ENCODE measurements around the gene SF3A2.
A peak's percentile ranks its signal among the peaks of the same experiment; 100 is the strongest.
"Not testable (repeated sequence)": the region's sequence is repeated elsewhere in the genome, so short reads cannot be mapped to it uniquely, and the experiment has no call there.

The SF3A2 gene

GRCh38 chr19:2199215-2199614, 37.4 kb upstream of the SF3A2 start:
- no peak overlapping the region for H3K4me3 ChIP-seq (ENCODE audit: low read depth, low read length)
- TF ChIP-seq CTCF (IDR thresholded peaks at IDR 0.05; ENCODE audit: low read depth, low read length) = peak; percentile 38
- no peak for DNase-seq (ENCODE audit: low read depth, low spot score)
- in situ Hi-C loops (cut with HindIII; ENCODE audit: low sequenced_read_pairs) = no loop called here

GRCh38 chr19:2199861-2200623, 36.6 kb upstream of the SF3A2 start:
- in situ Hi-C loops (cut with HindIII; ENCODE audit: low sequenced_read_pairs) = no loop called here
- no peak for DNase-seq (ENCODE audit: low read depth, low spot score)
- no peak overlapping the region for H3K4me3 ChIP-seq (ENCODE audit: low read depth, low read length)
- no peak for TF ChIP-seq CTCF (IDR thresholded peaks at IDR 0.05; ENCODE audit: low read depth, low read length)

GRCh38 chr19:2200624-2201294, 35.9 kb upstream of the SF3A2 start:
- DNase-seq (ENCODE audit: low read depth, low spot score); H3K4me3 ChIP-seq (ENCODE audit: low read depth, low read length); in situ Hi-C loops (cut with HindIII; ENCODE audit: low sequenced_read_pairs): not testable (repeated sequence)

GRCh38 chr19:2201473-2202148, 35.0 kb upstream of the SF3A2 start:
- in situ Hi-C loops (cut with HindIII; ENCODE audit: low sequenced_read_pairs) = no loop called here
- no peak overlapping the region for H3K4me3 ChIP-seq (ENCODE audit: low read depth, low read length)
- TF ChIP-seq CTCF (IDR thresholded peaks at IDR 0.05; ENCODE audit: low read depth, low read length) = no peak
- DNase-seq (ENCODE audit: low read depth, low spot score) = no peak

GRCh38 chr19:2202366-2202765, 34.3 kb upstream of the SF3A2 start:
- H3K4me3 ChIP-seq (ENCODE audit: low read depth, low read length) = no peak overlapping the region
- no peak for TF ChIP-seq CTCF (IDR thresholded peaks at IDR 0.05; ENCODE audit: low read depth, low read length)
- in situ Hi-C loops (cut with HindIII; ENCODE audit: low sequenced_read_pairs) = no loop called here

GRCh38 chr19:2207008-2207407, 29.6 kb upstream of the SF3A2 start:
- no peak for TF ChIP-seq CTCF (IDR thresholded peaks at IDR 0.05; ENCODE audit: low read depth, low read length)
- in situ Hi-C loops (cut with HindIII; ENCODE audit: low sequenced_read_pairs) = no loop called here
- DNase-seq (ENCODE audit: low read depth, low spot score) = no peak
- no peak overlapping the region for H3K4me3 ChIP-seq (ENCODE audit: low read depth, low read length)

More at GRCh38 chr19:2202366-2202765, 34.3 kb upstream of the SF3A2 start:
- DNase-seq (ENCODE audit: low read depth, low spot score) = no peak
